PFSK-1 (cell line): Measurements from ENCODE around the gene ANTXR1.

Experiments used
- FOXP2 ChIP-seq: optimal IDR thresholded peaks from 2 replicates; pipeline ENCODE3; 2011; ENCODE audit warnings: borderline replicate concordance, control low read depth, inconsistent platforms; ENCODE audit not compliant: insufficient read depth; ENCODE audit errors: extremely low read length, extremely low read depth
- POLR2AphosphoS5 ChIP-seq: IDR thresholded peaks from 2 replicates; pipeline ENCODE4 v1.6.1; 2012; ENCODE audit warnings: low read depth, mild to moderate bottlenecking, control low read depth, low read length, moderate library complexity
- REST ChIP-seq, 2 experiments: IDR thresholded peaks; 2 replicates each; pipeline versions ENCODE4 v1.6.1 to v1.8.0; 2011 to 2012; ENCODE audit warnings: low read depth in 2 of 2, low read length in 2 of 2, control low read depth in 1 of 2, inconsistent platforms in 1 of 2, mild to moderate bottlenecking in 1 of 2, moderate library complexity in 1 of 2; ENCODE audit not compliant: insufficient read depth in 1 of 2
- SIN3A ChIP-seq: IDR thresholded peaks from 2 replicates; pipeline ENCODE4 v1.6.1; 2012; ENCODE audit warnings: mild to moderate bottlenecking, low read length, moderate library complexity, borderline replicate concordance; ENCODE audit not compliant: insufficient read depth
- TAF1 ChIP-seq: IDR thresholded peaks from 2 replicates; pipeline ENCODE4 v1.6.1; 2012; ENCODE audit warnings: low read length, control low read depth, borderline replicate concordance; ENCODE audit not compliant: insufficient read depth

Gene ANTXR1

GRCh38 chr2:69125816-69126215 lies 112.8 kb downstream of the ANTXR1 start:
- TF ChIP-seq TAF1 (no peak), REST (IDR thresholded peaks at IDR 0.05; ENCODE audit: insufficient read depth in 1 of 2, low read depth in 2 of 2, low read length in 2 of 2) (no peak), FOXP2 (no peak), POLR2AphosphoS5 (no peak), SIN3A (no peak)

- TF ChIP-seq POLR2AphosphoS5 (no peak), TAF1 (no peak), FOXP2 (no peak), SIN3A (no peak), REST (IDR thresholded peaks at IDR 0.05; ENCODE audit: insufficient read depth in 1 of 2, low read depth in 2 of 2, low read length in 2 of 2) (no peak)
Measured at GRCh38 chr2:69126341-69126740, 113.4 kb downstream of the ANTXR1 start.

GRCh38 chr2:69131452-69131851 lies 118.5 kb downstream of the ANTXR1 start:
- TF ChIP-seq REST (IDR thresholded peaks at IDR 0.05; ENCODE audit: insufficient read depth in 1 of 2, low read depth in 2 of 2, low read length in 2 of 2) (no peak), TAF1 (no peak), POLR2AphosphoS5 (no peak), SIN3A (no peak), FOXP2 (no peak)

- TF ChIP-seq POLR2AphosphoS5 = no peak
- TF ChIP-seq TAF1 = no peak
- TF ChIP-seq SIN3A = no peak
- TF ChIP-seq REST (IDR thresholded peaks at IDR 0.05; ENCODE audit: insufficient read depth in 1 of 2, low read depth in 2 of 2, low read length in 2 of 2) = no peak
- no peak for TF ChIP-seq FOXP2
Measured at GRCh38 chr2:69131983-69132675, 119.2 kb downstream of the ANTXR1 start.
